H9 (cell line): ENCODE data around the gene PDIA6. TPM values are rescaled to one million over a fixed set of nuclear protein-coding genes. Genes with fewer than 3 reads are reported as not detected.

ENCODE experiments used
- DNase-seq: peaks from one replicate; pipeline ENCODE4 v3.0.0-alpha.2; 2017
- H2AFZ ChIP-seq: one replicate; pipeline ENCODE4 v1.6.1; 2013; ENCODE audit warnings: mild to moderate bottlenecking, low read length, control low read depth, moderate library complexity
- H2AK5ac ChIP-seq: 2 replicates; pipeline ENCODE4 v1.6.1; 2013; ENCODE audit warnings: low read length, control low read depth, mixed read lengths; ENCODE audit not compliant: insufficient read length
- H2BK120ac ChIP-seq: one replicate; pipeline ENCODE4 v1.6.1; 2013; ENCODE audit warnings: low read depth, mild to moderate bottlenecking, low read length, control low read depth, inconsistent platforms; ENCODE audit not compliant: poor library complexity, severe bottlenecking
- H2BK12ac ChIP-seq: 2 replicates; pipeline ENCODE4 v1.6.1; 2013; ENCODE audit warnings: low read length, control low read depth, mixed read lengths, low read depth; ENCODE audit not compliant: insufficient read length
- H2BK15ac ChIP-seq: 2 replicates; pipeline ENCODE4 v1.6.1; 2013; ENCODE audit warnings: low read depth, low read length, control low read depth
- H2BK20ac ChIP-seq: one replicate; pipeline ENCODE4 v1.6.1; 2013; ENCODE audit warnings: low read depth, mild to moderate bottlenecking, low read length, control low read depth, inconsistent platforms; ENCODE audit not compliant: poor library complexity, severe bottlenecking
- H2BK5ac ChIP-seq: 2 replicates; pipeline ENCODE4 v1.6.1; 2013; ENCODE audit warnings: low read length, control low read depth, mixed read lengths; ENCODE audit not compliant: insufficient read length
- H3K14ac ChIP-seq: 2 replicates; pipeline ENCODE4 v1.6.1; 2013; ENCODE audit warnings: low read length, control low read depth; ENCODE audit not compliant: insufficient read depth
- H3K18ac ChIP-seq: 2 replicates; pipeline ENCODE4 v1.6.1; 2013; ENCODE audit warnings: low read depth, mild to moderate bottlenecking, mixed read lengths, low read length, control low read depth; ENCODE audit not compliant: insufficient read length
- H3K23ac ChIP-seq: 2 replicates; pipeline ENCODE4 v1.6.1; 2013; ENCODE audit warnings: low read length, control low read depth, mixed read lengths, low read depth; ENCODE audit not compliant: insufficient read length
- H3K23me2 ChIP-seq: 2 replicates; pipeline ENCODE4 v1.6.1; 2013; ENCODE audit warnings: low read depth, mild to moderate bottlenecking, mixed read lengths, low read length, control low read depth; ENCODE audit not compliant: insufficient read length, poor library complexity, severe bottlenecking
- H3K27ac ChIP-seq: 2 replicates; pipeline ENCODE4 v1.5.1; 2013; ENCODE audit warnings: low read length, control low read depth, mixed read lengths, low read depth; ENCODE audit not compliant: insufficient read length
- H3K27me3 ChIP-seq: 2 replicates; pipeline ENCODE4 v1.6.1; 2013; ENCODE audit warnings: low read length, control low read depth, inconsistent platforms; ENCODE audit not compliant: insufficient read depth
- H3K4ac ChIP-seq: 2 replicates; pipeline ENCODE4 v1.6.1; 2013; ENCODE audit warnings: low read depth, mild to moderate bottlenecking, control low read depth, inconsistent platforms, low read length, moderate library complexity
- H3K4me1 ChIP-seq: 2 replicates; pipeline ENCODE4 v1.6.1; 2013; ENCODE audit warnings: low read length, control low read depth, inconsistent platforms; ENCODE audit not compliant: insufficient read depth
- H3K4me2 ChIP-seq: 2 replicates; pipeline ENCODE4 v1.6.1; 2013; ENCODE audit warnings: low read length, control low read depth, mixed read lengths; ENCODE audit not compliant: insufficient read length, insufficient read depth
- H3K56ac ChIP-seq: 2 replicates; pipeline ENCODE4 v1.6.1; 2013; ENCODE audit warnings: low read depth, mild to moderate bottlenecking, mixed read lengths, low read length, control low read depth; ENCODE audit not compliant: insufficient read length
- H3K79me1 ChIP-seq: 2 replicates; pipeline ENCODE4 v1.6.1; 2013; ENCODE audit warnings: low read depth, mild to moderate bottlenecking, moderate library complexity, low read length, control low read depth, inconsistent platforms; ENCODE audit not compliant: insufficient read depth, poor library complexity, severe bottlenecking
- H3K79me2 ChIP-seq: 2 replicates; pipeline ENCODE4 v1.6.1; 2013; ENCODE audit warnings: low read length, control low read depth, inconsistent platforms; ENCODE audit not compliant: insufficient read depth
- H3K9ac ChIP-seq: 2 replicates; pipeline ENCODE4 v1.6.1; 2013; ENCODE audit warnings: low read length, control low read depth, mixed read lengths; ENCODE audit not compliant: insufficient read length; ENCODE audit errors: extremely low read depth
- H3K9me3 ChIP-seq: one replicate; pipeline ENCODE4 v1.6.1; 2013; ENCODE audit warnings: low read depth, low read length, inconsistent platforms; ENCODE audit not compliant: control insufficient read depth
- H3T11ph ChIP-seq: one replicate; pipeline ENCODE4 v1.6.1; 2013; ENCODE audit warnings: mild to moderate bottlenecking, low read length, control low read depth, inconsistent platforms
- H4K20me1 ChIP-seq: one replicate; pipeline ENCODE4 v1.6.1; 2013; ENCODE audit not compliant: control insufficient read depth, insufficient read length, insufficient read depth
- H4K5ac ChIP-seq: 2 replicates; pipeline ENCODE4 v1.6.1; 2013; ENCODE audit warnings: low read depth, mild to moderate bottlenecking, mixed read lengths, low read length, control low read depth; ENCODE audit not compliant: insufficient read length
- H4K8ac ChIP-seq: replicated peaks from 2 replicates; pipeline ENCODE4 v1.6.1; 2013; ENCODE audit warnings: low read length, control low read depth, mixed read lengths, low read depth; ENCODE audit not compliant: insufficient read length
- H4K91ac ChIP-seq: 2 replicates; pipeline ENCODE4 v1.6.1; 2013; ENCODE audit warnings: low read depth, mild to moderate bottlenecking, moderate library complexity, mixed read lengths, low read length, control low read depth; ENCODE audit not compliant: insufficient read length
- H3K27ac Mint-ChIP-seq, 3 experiments: 2 replicates in 2 of 3; 3 replicates in 1 of 3; pipeline ENCODE4 v1.8.0; 2020 to 2021; ENCODE audit warnings: mixed read lengths in 3 of 3, mild to moderate bottlenecking in 1 of 3, moderate library complexity in 1 of 3
- H3K27me3 Mint-ChIP-seq: 2 replicates; pipeline ENCODE4 v1.8.0; 2021; ENCODE audit warnings: low read depth, mild to moderate bottlenecking, moderate library complexity, mixed read lengths
- H3K36me3 Mint-ChIP-seq, 3 experiments: 2 replicates in 2 of 3; 3 replicates in 1 of 3; pipeline ENCODE4 v1.8.0; 2020 to 2021; ENCODE audit warnings: low read depth in 3 of 3, mixed read lengths in 3 of 3; ENCODE audit not compliant: insufficient read depth in 1 of 3
- H3K4me1 Mint-ChIP-seq, 2 experiments: 2 replicates each; pipeline ENCODE4 v1.8.0; 2020; ENCODE audit warnings: mixed read lengths in 2 of 2
- H3K4me3 Mint-ChIP-seq, 2 experiments: 2 replicates in 1 of 2; 3 replicates in 1 of 2; pipeline ENCODE4 v1.8.0; 2020 to 2021; ENCODE audit warnings: mild to moderate bottlenecking in 2 of 2, mixed read lengths in 2 of 2, moderate library complexity in 1 of 2
- H3K9me3 Mint-ChIP-seq, 2 experiments: 2 replicates in 1 of 2; 3 replicates in 1 of 2; pipeline ENCODE4 v1.8.0; 2020; ENCODE audit warnings: mild to moderate bottlenecking in 2 of 2, mixed read lengths in 2 of 2, moderate library complexity in 1 of 2
- CTCF ChIP-seq: fragments of 200-600 bp; sonication (generic); conservative IDR thresholded peaks from 3 replicates; pipeline ENCODE4 v1.8.0; 2021; ENCODE audit warnings: antibody characterized with exemption, mild to moderate bottlenecking
- WGBS: extraction: QIAGEN DNeasy Blood & Tissue Kit; methylation state at CpG from one replicate; pipeline ENCODE4 v1.1.7; 2013; ENCODE audit warnings: missing lambda C conversion rate, low lambda C conversion rate, mixed read lengths; ENCODE audit not compliant: insufficient read length; ENCODE audit errors: extremely low coverage; 5-methylcytosine and 5-hydroxymethylcytosine counted together
- total RNA-seq: library from RNA; stranded (reverse); gene quantifications from 2 replicates; pipeline ENCODE4 v1.2.1, GENCODE V29; 2021

The PDIA6 gene
- total RNA-seq, 1 experiment from 2014 or later = 301 TPM

GRCh38 chr2:10861765-10862164, 49.2 kb upstream of the PDIA6 start:
- Histone ChIP-seq H2BK5ac (no peak overlapping the region), H2BK20ac (no peak overlapping the region), H4K8ac (no peak overlapping the region), H3K79me2 (no peaks in the 10 kb centered on the region), H3K56ac (no peak overlapping the region), H2AFZ (no peak overlapping the region), H3K23ac (no peak overlapping the region), H2BK15ac (no peak overlapping the region), H3K79me1 (no peaks in the 10 kb centered on the region), H2AK5ac (no peak overlapping the region), H3K4ac (no peak overlapping the region), H3K9ac (no peak overlapping the region), H3K4me2 (no peak overlapping the region), H3K27me3 (no peaks in the 10 kb centered on the region), H4K5ac (no peak overlapping the region), H3K27ac (no peak overlapping the region), H3K23me2 (no peaks in the 10 kb centered on the region), H4K20me1 (no peaks in the 10 kb centered on the region), H3K9me3 (no peaks in the 10 kb centered on the region), H3K18ac (no peak overlapping the region), H3K4me1 (no peaks in the 10 kb centered on the region), H2BK120ac (no peak overlapping the region), H4K91ac (no peak overlapping the region), H2BK12ac (no peak overlapping the region), H3K14ac (no peak overlapping the region), H3T11ph (no peak overlapping the region)
- TF ChIP-seq CTCF = no peak
- WGBS = no CpG with 5 or more reads among the region's 5 CpGs
- Mint-ChIP-seq H3K27me3 (peaks cover 2% of the 10 kb centered on the region), H3K27ac (no peak overlapping the region), H3K4me1 (peaks cover 7 to 14% of the 10 kb centered on the region in 2 experiments), H3K36me3 (no peaks in the 10 kb centered on the region), H3K4me3 (no peak overlapping the region), H3K9me3 (no peaks in the 10 kb centered on the region)
- no peak for DNase-seq
